HEK293 (cell line): ENCODE measurements around the gene LCAT.
A peak's percentile ranks its signal among the peaks of the same experiment; 100 is the strongest.

Experiments used
- CTCF ChIA-PET: fragments of 350-600 bp; formaldehyde crosslinking; extraction: SDS; loops from one replicate; lab custom pipeline; 2021; ENCODE audit warnings: antibody characterized with exemption; lab: Yijun Ruan, JAX
- POLR2A ChIA-PET: fragments of 300-600 bp; formaldehyde crosslinking; extraction: SDS; loops from one replicate; lab custom pipeline; 2020; ENCODE audit warnings: antibody characterized with exemption, inconsistent platforms; lab: Yijun Ruan, JAX
- H3K27ac ChIP-seq: fragments of 200-500 bp; sonication (Bioruptor generic); 2 replicates; pipeline ENCODE4 v1.5.1; 2014; ENCODE audit warnings: low read depth, low read length, control low read depth, inconsistent platforms; ENCODE audit errors: extremely low read depth
- H3K36me3 ChIP-seq, 2 experiments: fragments of 200-500 bp in 1 of 2; sonication (Bioruptor generic) in 1 of 2; 1 replicate in 1 of 2; 2 replicates in 1 of 2; pipeline ENCODE4 v1.5.1; 2014 to 2017; ENCODE audit warnings: inconsistent platforms in 2 of 2, low read length in 2 of 2; ENCODE audit not compliant: control insufficient read depth in 2 of 2, insufficient read depth in 1 of 2
- H3K4me1 ChIP-seq: fragments of 200-500 bp; sonication (Bioruptor generic); 2 replicates; pipeline ENCODE4 v1.5.1; 2014; ENCODE audit warnings: mild to moderate bottlenecking, low read length, inconsistent platforms; ENCODE audit not compliant: control insufficient read depth, insufficient read depth
- H3K4me3 ChIP-seq: 2 replicates; pipeline ENCODE4 v1.5.1; 2011; ENCODE audit warnings: low read depth, mild to moderate bottlenecking, control low read depth, low read length, moderate library complexity
- H3K9me3 ChIP-seq: fragments of 200-500 bp; sonication (Bioruptor generic); 2 replicates; pipeline ENCODE4 v1.5.1; 2014; ENCODE audit warnings: low read depth, low read length, inconsistent platforms; ENCODE audit not compliant: control insufficient read depth, insufficient read depth
- BCL11A ChIP-seq: fragments of 450-650 bp; formaldehyde crosslinking; IDR thresholded peaks from 2 replicates; pipeline ENCODE4 v1.5.1; 2016; ENCODE audit warnings: low read depth, missing biosample characterization, missing genetic modification characterization
- ELK4 ChIP-seq: IDR thresholded peaks from 2 replicates; pipeline ENCODE4 v1.6.1; 2011; ENCODE audit warnings: mild to moderate bottlenecking, low read depth, low read length, borderline replicate concordance
- KLF16 ChIP-seq: fragments of 450-650 bp; formaldehyde crosslinking; IDR thresholded peaks from 2 replicates; pipeline ENCODE4 v1.5.1; 2017; ENCODE audit warnings: missing biosample characterization, missing genetic modification characterization
- KLF7 ChIP-seq: fragments of 450-650 bp; formaldehyde crosslinking; IDR thresholded peaks from 2 replicates; pipeline ENCODE4 v1.5.1; 2016; ENCODE audit warnings: missing biosample characterization, missing genetic modification characterization, borderline replicate concordance
- OSR2 ChIP-seq: fragments of 450-650 bp; formaldehyde crosslinking; IDR thresholded peaks from 2 replicates; pipeline ENCODE4 v1.5.1; 2016; ENCODE audit warnings: missing biosample characterization, missing genetic modification characterization
- PRDM10 ChIP-seq: fragments of 450-650 bp; formaldehyde crosslinking; IDR thresholded peaks from 2 replicates; pipeline ENCODE4 v1.5.1; 2016; ENCODE audit warnings: missing biosample characterization, missing genetic modification characterization
- TSHZ1 ChIP-seq: fragments of 450-650 bp; formaldehyde crosslinking; IDR thresholded peaks from 2 replicates; pipeline ENCODE4 v1.5.1; 2016; ENCODE audit warnings: missing biosample characterization, missing genetic modification characterization, borderline replicate concordance
- ZNF10 ChIP-seq: fragments of 450-650 bp; formaldehyde crosslinking; IDR thresholded peaks from 2 replicates; pipeline ENCODE4 v1.5.1; 2017; ENCODE audit warnings: missing biosample characterization, missing genetic modification characterization
- ZNF292 ChIP-seq: fragments of 450-650 bp; formaldehyde crosslinking; IDR thresholded peaks from 2 replicates; pipeline ENCODE4 v1.5.1; 2016; ENCODE audit warnings: low read depth, missing biosample characterization, missing genetic modification characterization, borderline replicate concordance
- ZNF624 ChIP-seq: fragments of 450-650 bp; formaldehyde crosslinking; IDR thresholded peaks from 2 replicates; pipeline ENCODE4 v1.5.1; 2017; ENCODE audit warnings: missing biosample characterization, missing genetic modification characterization
- ZNF785 ChIP-seq: fragments of 450-650 bp; formaldehyde crosslinking; IDR thresholded peaks from 2 replicates; pipeline ENCODE4 v1.5.1; 2016; ENCODE audit warnings: missing biosample characterization, missing genetic modification characterization
- ZSCAN4 ChIP-seq: fragments of 450-650 bp; formaldehyde crosslinking; IDR thresholded peaks from 2 replicates; pipeline ENCODE4 v1.5.1; 2017; ENCODE audit warnings: missing biosample characterization, missing genetic modification characterization

Gene LCAT

GRCh38 chr16:67945392-67945933 is 1.5 kb upstream of the LCAT start (continued):
- TF ChIP-seq ELK4 (no peak), ZNF624 (tag by site-specific recombination) (no peak)

- H3K4me3 ChIP-seq: no peak overlapping the region
- POLR2A ChIA-PET: interaction anchor here (2.7 kb wide), 1 partner anchor 9 kb away, joined by 16 read pairs; no protein-coding TSS in a partner anchor
- TF ChIP-seq ZNF10 (tag by site-specific recombination) (0 out of 2 replicates have a peak, but pooled peaks have one; percentile 53), ZSCAN4 (tag by site-specific recombination) (no peak)
- TF ChIP-seq, all 188 proteins: peak for 1
- H3K27ac ChIP-seq: no peak overlapping the region
- H3K36me3 ChIP-seq: peaks cover 0 to 85% of the 10 kb centered on the region in 2 experiments; a peak in 2 of 3 replicates
- no peaks in the 10 kb centered on the region for H3K4me1 ChIP-seq
- CTCF ChIA-PET: interaction anchor here (0.7 kb wide), 1 partner anchor 262 kb away, joined by 3 read pairs; no protein-coding TSS in a partner anchor
- no peaks in the 10 kb centered on the region for H3K9me3 ChIP-seq
Observed at GRCh38 chr16:67944690-67945391, 921 bp upstream of the LCAT start.

- POLR2A ChIA-PET: interaction anchor here (0.5 to 2.7 kb wide), 4 partner anchors 8 to 296 kb away, joined by 3 to 16 read pairs (median 4); no protein-coding TSS in a partner anchor
Observed at GRCh38 chr16:67943256-67943618, 683 bp downstream of the LCAT start.

More at GRCh38 chr16:67943256-67943618, 683 bp downstream of the LCAT start:
- Histone ChIP-seq H3K27ac (no peak overlapping the region), H3K9me3 (no peaks in the 10 kb centered on the region)
- CTCF ChIA-PET: interaction anchor here (1.0 to 2.1 kb wide), 3 partner anchors 12 to 98 kb away, joined by 3 to 9 read pairs (median 3); no protein-coding TSS in a partner anchor
- no peak for TF ChIP-seq TSHZ1 (tag by site-specific recombination)
- TF ChIP-seq PRDM10 (tag by site-specific recombination): no peak
- no peak for TF ChIP-seq BCL11A (tag by site-specific recombination)
- TF ChIP-seq ZNF292 (tag by site-specific recombination): no peak
- TF ChIP-seq KLF7: no peak
- no peak for TF ChIP-seq OSR2
- TF ChIP-seq KLF16 (tag by site-specific recombination): no peak
- no peak for TF ChIP-seq ZNF785
- TF ChIP-seq, all 188 proteins: peak for 0
- H3K36me3 ChIP-seq: peaks cover 0 to 74% of the 10 kb centered on the region in 2 experiments; a peak in 2 of 3 replicates
- no peak overlapping the region for H3K4me3 ChIP-seq
- H3K4me1 ChIP-seq: no peaks in the 10 kb centered on the region
